NB4 (cell line): Measurements from ENCODE around the gene MS4A12.
"Not testable (repeated sequence)": the region's sequence is repeated elsewhere in the genome, so short reads cannot be mapped to it uniquely, and the experiment has no call there.

Source experiments
- DNase-seq: peaks from one replicate; pipeline ENCODE4 v3.0.0; 2010; ENCODE audit warnings: low read depth
- H3K4me3 ChIP-seq: one replicate; pipeline ENCODE4 v1.5.1; 2011; ENCODE audit warnings: mild to moderate bottlenecking, low read depth, low read length, moderate library complexity
- CTCF ChIP-seq: IDR thresholded peaks from one replicate; pipeline ENCODE4 v1.5.1; 2012; ENCODE audit warnings: low read depth, low read length
- MAX ChIP-seq: IDR thresholded peaks from 2 replicates; pipeline ENCODE4 v1.6.1; 2011; ENCODE audit warnings: low read depth, low read length
- MYC ChIP-seq: IDR thresholded peaks from 2 replicates; pipeline ENCODE4 v1.6.1; 2011; ENCODE audit warnings: low read depth, low read length
- POLR2A ChIP-seq: IDR thresholded peaks from 2 replicates; pipeline ENCODE4 v1.6.1; 2011; ENCODE audit warnings: mild to moderate bottlenecking; ENCODE audit not compliant: insufficient read length; ENCODE audit errors: extremely low read depth

The MS4A12 gene

GRCh38 chr11:60515144-60515855, 22.7 kb downstream of the MS4A12 start, which contains the start of gene MS4A13:
MS4A13 (plus strand) TSS chr11:60515392; CDS start chr11:60518084, 2,692 bp downstream.
- TF ChIP-seq MAX = no peak
- TF ChIP-seq POLR2A = no peak
- TF ChIP-seq CTCF = no peak
- TF ChIP-seq MYC = no peak
- no peak for DNase-seq

GRCh38 chr11:60528465-60528864, 35.9 kb downstream of the MS4A12 start:
- no peak overlapping the region for H3K4me3 ChIP-seq
- TF ChIP-seq POLR2A (no peak), MAX (no peak), MYC (no peak), CTCF (no peak)
- no peak for DNase-seq

More at GRCh38 chr11:60515144-60515855, 22.7 kb downstream of the MS4A12 start, which contains the start of gene MS4A13:
- no peak within 1 kb of the TSS for H3K4me3 ChIP-seq

GRCh38 chr11:60528934-60529333, 36.4 kb downstream of the MS4A12 start:
- no peak overlapping the region for H3K4me3 ChIP-seq
- TF ChIP-seq POLR2A = no peak
- TF ChIP-seq CTCF = no peak
- no peak for TF ChIP-seq MAX
- TF ChIP-seq MYC = no peak
- DNase-seq = peak; percentile 62

- H3K4me3 ChIP-seq = no peak overlapping the region
- TF ChIP-seq CTCF (no peak), MYC (no peak), MAX (no peak), POLR2A (no peak)
- DNase-seq = peak; percentile 30
These were observed 38.0 kb downstream of the MS4A12 start for GRCh38 chr11:60530454-60531100.

GRCh38 chr11:60532383-60532782, 39.8 kb downstream of the MS4A12 start:
- not testable (repeated sequence) for DNase-seq, H3K4me3 ChIP-seq

- H3K4me3 ChIP-seq, DNase-seq: not testable (repeated sequence)
These were observed 46.0 kb downstream of the MS4A12 start for GRCh38 chr11:60538627-60539026.

- no peak for DNase-seq
- no peak overlapping the region for H3K4me3 ChIP-seq
- TF ChIP-seq CTCF = no peak
- no peak for TF ChIP-seq MAX
- TF ChIP-seq POLR2A = no peak
- no peak for TF ChIP-seq MYC
These were observed 51.5 kb downstream of the MS4A12 start for GRCh38 chr11:60544077-60544476.
